ENCODE results near the gene SCEL. TPM values are rescaled to one million over a fixed set of nuclear protein-coding genes. Genes with fewer than 3 reads are reported as not detected.
A peak's percentile ranks its signal among the peaks of the same experiment; 100 is the strongest.

The SCEL gene
- total RNA-seq, 6 donors from 2014 or later, result 32.5 to 175 (median 82.5) TPM

DNA sequence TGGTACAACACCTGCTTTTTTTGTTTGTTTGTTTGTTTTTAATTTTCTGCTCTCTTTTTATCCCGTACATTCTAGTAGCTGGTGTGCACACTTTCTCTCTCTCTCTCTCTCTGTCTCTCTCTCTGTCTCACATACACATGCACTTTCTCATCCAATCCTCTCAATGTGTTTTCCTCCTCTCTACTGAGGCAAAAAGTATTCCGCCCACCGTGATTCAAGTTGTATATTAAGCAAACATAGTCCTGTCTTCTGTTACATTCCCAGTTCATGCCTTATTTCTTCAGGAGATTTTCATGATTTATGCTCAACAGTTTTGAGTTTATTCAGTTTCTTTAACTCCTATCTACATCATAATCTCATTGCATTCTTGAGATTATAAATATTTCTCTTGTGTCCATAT lies 38.2 kb upstream of the SCEL start:
- TF ChIP-seq, protein P1, sequence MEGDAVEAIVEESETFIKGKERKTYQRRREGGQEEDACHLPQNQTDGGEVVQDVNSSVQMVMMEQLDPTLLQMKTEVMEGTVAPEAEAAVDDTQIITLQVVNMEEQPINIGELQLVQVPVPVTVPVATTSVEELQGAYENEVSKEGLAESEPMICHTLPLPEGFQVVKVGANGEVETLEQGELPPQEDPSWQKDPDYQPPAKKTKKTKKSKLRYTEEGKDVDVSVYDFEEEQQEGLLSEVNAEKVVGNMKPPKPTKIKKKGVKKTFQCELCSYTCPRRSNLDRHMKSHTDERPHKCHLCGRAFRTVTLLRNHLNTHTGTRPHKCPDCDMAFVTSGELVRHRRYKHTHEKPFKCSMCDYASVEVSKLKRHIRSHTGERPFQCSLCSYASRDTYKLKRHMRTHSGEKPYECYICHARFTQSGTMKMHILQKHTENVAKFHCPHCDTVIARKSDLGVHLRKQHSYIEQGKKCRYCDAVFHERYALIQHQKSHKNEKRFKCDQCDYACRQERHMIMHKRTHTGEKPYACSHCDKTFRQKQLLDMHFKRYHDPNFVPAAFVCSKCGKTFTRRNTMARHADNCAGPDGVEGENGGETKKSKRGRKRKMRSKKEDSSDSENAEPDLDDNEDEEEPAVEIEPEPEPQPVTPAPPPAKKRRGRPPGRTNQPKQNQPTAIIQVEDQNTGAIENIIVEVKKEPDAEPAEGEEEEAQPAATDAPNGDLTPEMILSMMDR (IDR thresholded peaks at IDR 0.05), result no peak
- no peak for TF ChIP-seq POLR2A (IDR thresholded peaks at IDR 0.05)
- TF ChIP-seq POLR2AphosphoS5 (IDR thresholded peaks at IDR 0.05), result no peak
- TF ChIP-seq EP300 (IDR thresholded peaks at IDR 0.05), result no peak
- no peak overlapping the region for H3K4me3 ChIP-seq
- no peaks in the 10 kb centered on the region for H3K4me1 ChIP-seq
- H3K36me3 ChIP-seq, result no peaks in the 10 kb centered on the region
- 84 to 85% methylated on average over 3 of the region's 3 CpGs for WGBS, 2 donors
- no peak for ATAC-seq (ENCODE audit: low FRiP score in 2 of 2)
- H3K27ac ChIP-seq, result no peak overlapping the region
- no peaks in the 10 kb centered on the region for H3K9me3 ChIP-seq
- DNase-seq, result no peak
- no peaks in the 10 kb centered on the region for H3K27me3 ChIP-seq

DNA sequence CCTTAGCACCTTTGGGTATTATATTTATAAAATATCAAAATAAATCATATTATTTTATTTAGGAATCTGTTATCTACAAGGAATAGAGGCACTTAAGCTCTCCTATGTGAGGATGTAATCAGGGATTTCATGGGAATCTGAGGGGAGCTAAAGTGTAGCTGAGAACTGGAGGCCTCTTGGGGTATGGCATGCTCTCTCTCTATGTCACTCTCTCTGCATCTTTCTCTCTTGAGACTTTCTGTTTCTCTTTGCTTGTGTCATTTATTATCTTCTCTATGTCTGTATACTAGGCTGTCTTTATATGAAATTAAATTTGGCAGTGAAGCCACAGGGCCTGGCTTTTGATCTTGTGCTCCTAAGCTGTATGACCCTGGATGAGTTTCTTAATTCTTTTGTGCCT lies 37.7 kb upstream of the SCEL start:
- no peak overlapping the region for H3K4me3 ChIP-seq
- no peak overlapping the region for H3K27ac ChIP-seq
- H3K36me3 ChIP-seq, result no peaks in the 10 kb centered on the region
- no peaks in the 10 kb centered on the region for H3K27me3 ChIP-seq
- DNase-seq, result no peak
- no peaks in the 10 kb centered on the region for H3K4me1 ChIP-seq
- TF ChIP-seq EP300 (IDR thresholded peaks at IDR 0.05) (no peak), POLR2A (IDR thresholded peaks at IDR 0.05) (no peak), POLR2AphosphoS5 (IDR thresholded peaks at IDR 0.05) (no peak)
- TF ChIP-seq, protein P1 (IDR thresholded peaks at IDR 0.05), result no peak
- ATAC-seq (ENCODE audit: low FRiP score in 2 of 2), result no peak
- no peaks in the 10 kb centered on the region for H3K9me3 ChIP-seq

DNA sequence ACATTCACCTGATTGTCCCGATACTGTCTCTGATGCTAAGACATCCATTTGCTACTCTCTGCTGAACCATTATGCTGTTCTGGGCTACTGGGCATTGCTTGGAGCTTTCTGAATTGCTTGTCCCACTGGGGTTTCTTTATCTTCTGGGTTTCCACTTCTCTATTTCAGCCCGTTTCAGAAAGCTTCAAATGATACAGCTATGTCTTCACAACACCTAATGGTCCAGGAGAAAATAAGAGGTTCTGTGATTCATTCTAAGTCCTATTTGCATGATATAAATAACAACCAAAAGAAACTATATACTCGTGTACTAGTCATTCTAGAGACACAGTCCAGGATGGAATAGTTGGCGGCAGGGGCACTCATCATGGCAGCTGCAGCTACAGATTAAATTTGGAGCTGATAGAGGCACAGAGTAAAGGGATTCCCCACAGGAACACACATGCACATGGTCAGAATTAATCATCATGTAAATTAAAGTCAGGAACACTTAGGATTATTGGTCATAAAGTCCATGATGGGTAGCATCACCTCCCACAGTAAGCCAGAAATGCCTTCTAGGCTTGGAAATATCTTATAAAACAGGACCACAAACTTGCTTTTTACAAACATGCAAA lies 33.3 kb upstream of the SCEL start:
- Histone ChIP-seq H3K4me1 (no peaks in the 10 kb centered on the region), H3K36me3 (no peaks in the 10 kb centered on the region), H3K9me3 (no peaks in the 10 kb centered on the region), H3K4me3 (no peak overlapping the region), H3K27ac (no peak overlapping the region), H3K27me3 (no peaks in the 10 kb centered on the region)
- WGBS, 2 donors, result 86 to 89% methylated on average over 4 of the region's 4 CpGs
- ATAC-seq (ENCODE audit: low FRiP score in 2 of 2) (no peak), DNase-seq (no peak)
- TF ChIP-seq, protein P1 (IDR thresholded peaks at IDR 0.05), result no peak
- TF ChIP-seq POLR2AphosphoS5 (IDR thresholded peaks at IDR 0.05), result no peak
- no peak for TF ChIP-seq EP300 (IDR thresholded peaks at IDR 0.05)
- no peak for TF ChIP-seq POLR2A (IDR thresholded peaks at IDR 0.05)

DNA sequence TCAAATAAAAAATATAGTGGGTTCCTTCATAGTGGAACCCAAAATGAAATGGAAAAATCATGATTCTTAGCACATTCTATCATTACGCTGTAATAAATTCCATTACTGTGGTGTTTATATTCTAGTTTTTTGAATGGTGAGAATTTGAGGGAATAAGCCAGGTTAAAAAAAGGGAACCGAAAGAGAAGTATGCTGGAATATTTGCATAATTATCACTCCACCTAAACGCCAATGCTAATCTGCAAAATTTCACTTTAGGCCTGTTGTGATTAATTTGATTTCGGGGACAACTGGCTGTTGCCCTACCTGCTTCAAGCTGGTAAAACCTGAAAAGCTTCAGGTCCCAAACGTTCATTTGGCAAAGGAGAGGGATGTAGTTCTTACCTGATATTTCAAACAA lies 32.1 kb upstream of the SCEL start:
- Histone ChIP-seq H3K4me1 (peaks cover 0 to under 1% (median 0%) of the 10 kb centered on the region in 4 donors), H3K36me3 (no peaks in the 10 kb centered on the region), H3K9me3 (no peaks in the 10 kb centered on the region), H3K27me3 (no peaks in the 10 kb centered on the region), H3K4me3 (no peak overlapping the region), H3K27ac (no peak overlapping the region)
- 81 to 89% methylated on average over 5 of the region's 5 CpGs for WGBS, 2 donors
- no peak for TF ChIP-seq POLR2A (IDR thresholded peaks at IDR 0.05)
- TF ChIP-seq EP300 (IDR thresholded peaks at IDR 0.05), result no peak
- no peak for TF ChIP-seq POLR2AphosphoS5 (IDR thresholded peaks at IDR 0.05)
- TF ChIP-seq, protein P1 (IDR thresholded peaks at IDR 0.05), result no peak
- no peak for ATAC-seq (ENCODE audit: low FRiP score in 2 of 2)
- no peak for DNase-seq

DNA sequence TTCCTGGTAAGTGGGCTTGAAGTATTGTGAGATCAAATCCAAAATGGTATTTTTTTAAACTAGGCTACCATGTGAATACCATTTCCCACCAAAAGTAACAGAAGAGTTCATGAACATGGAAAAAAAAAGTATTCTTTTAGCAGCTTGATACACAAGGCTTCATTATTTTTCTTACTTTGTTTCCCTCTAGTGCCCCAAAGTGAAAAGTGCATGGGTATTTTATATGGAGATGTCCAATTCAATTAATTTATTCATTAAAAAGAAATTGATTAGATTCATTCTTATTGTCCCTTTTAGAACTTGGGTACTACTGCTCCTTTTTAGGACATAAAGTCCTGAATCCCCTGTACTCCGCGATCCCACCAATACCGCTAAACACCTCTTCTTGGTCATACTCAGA lies 28.6 kb upstream of the SCEL start:
- WGBS, 2 donors, result 97 to 99% methylated on average over 3 of the region's 3 CpGs
- H3K4me1 ChIP-seq, result peaks cover 0 to 12% (median 0%) of the 10 kb centered on the region in 4 donors
- no peak for ATAC-seq (ENCODE audit: low FRiP score in 2 of 2)
- H3K36me3 ChIP-seq, result no peaks in the 10 kb centered on the region
- H3K27me3 ChIP-seq, result no peaks in the 10 kb centered on the region
- no peak overlapping the region for H3K4me3 ChIP-seq
- H3K27ac ChIP-seq, result no peak overlapping the region
- TF ChIP-seq POLR2AphosphoS5 (IDR thresholded peaks at IDR 0.05) (no peak), EP300 (IDR thresholded peaks at IDR 0.05) (no peak), POLR2A (IDR thresholded peaks at IDR 0.05) (no peak)
- TF ChIP-seq, protein P1 (IDR thresholded peaks at IDR 0.05), result peak in 3 of 6 experiments; percentile 5 to 17 (median 10)
- no peaks in the 10 kb centered on the region for H3K9me3 ChIP-seq
- DNase-seq, result no peak
